HG03521 (cell line): ENCODE data around the gene FLAD1.
"Not testable (repeated sequence)": the region's sequence is repeated elsewhere in the genome, so short reads cannot be mapped to it uniquely, and the experiment has no call there.

ENCODE experiments used
- ATAC-seq: cut with Tn5 transposase; IDR thresholded peaks from one replicate; pipeline ENCODE4 v1.9.1; 2021; ENCODE audit warnings: mild to moderate bottlenecking, moderate library complexity; ENCODE audit not compliant: unreplicated experiment

FLAD1 gene

DNA sequence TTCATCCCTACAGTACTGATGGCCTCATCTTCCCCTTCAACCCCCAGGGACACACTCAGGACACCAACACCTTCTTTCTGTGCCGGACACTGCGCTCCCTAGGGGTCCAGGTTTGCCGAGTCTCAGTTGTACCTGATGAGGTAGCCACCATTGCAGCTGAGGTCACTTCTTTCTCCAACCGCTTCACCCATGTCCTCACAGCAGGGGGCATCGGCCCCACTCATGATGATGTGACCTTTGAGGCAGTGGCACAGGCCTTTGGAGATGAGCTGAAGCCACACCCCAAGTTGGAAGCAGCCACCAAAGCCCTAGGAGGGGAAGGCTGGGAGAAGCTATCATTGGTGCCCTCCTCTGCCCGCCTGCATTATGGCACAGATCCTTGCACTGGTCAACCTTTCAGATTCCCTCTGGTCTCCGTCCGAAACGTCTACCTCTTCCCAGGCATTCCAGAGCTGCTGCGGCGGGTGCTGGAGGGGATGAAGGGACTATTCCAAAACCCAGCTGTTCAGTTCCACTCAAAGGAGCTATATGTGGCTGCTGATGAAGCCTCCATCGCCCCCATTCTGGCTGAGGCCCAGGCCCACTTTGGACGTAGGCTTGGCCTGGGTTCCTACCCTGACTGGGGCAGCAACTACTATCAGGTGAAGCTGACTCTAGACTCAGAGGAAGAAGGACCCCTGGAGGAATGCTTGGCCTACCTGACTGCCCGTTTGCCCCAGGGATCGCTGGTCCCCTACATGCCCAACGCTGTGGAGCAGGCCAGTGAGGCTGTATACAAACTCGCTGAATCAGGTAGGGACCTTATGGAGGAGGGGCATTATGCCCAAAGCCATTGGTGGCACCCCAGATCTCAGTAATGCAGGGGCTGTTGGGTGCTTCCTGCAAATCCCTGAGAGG lies 5.2 kb downstream of the FLAD1 start:
- no peak for ATAC-seq

DNA sequence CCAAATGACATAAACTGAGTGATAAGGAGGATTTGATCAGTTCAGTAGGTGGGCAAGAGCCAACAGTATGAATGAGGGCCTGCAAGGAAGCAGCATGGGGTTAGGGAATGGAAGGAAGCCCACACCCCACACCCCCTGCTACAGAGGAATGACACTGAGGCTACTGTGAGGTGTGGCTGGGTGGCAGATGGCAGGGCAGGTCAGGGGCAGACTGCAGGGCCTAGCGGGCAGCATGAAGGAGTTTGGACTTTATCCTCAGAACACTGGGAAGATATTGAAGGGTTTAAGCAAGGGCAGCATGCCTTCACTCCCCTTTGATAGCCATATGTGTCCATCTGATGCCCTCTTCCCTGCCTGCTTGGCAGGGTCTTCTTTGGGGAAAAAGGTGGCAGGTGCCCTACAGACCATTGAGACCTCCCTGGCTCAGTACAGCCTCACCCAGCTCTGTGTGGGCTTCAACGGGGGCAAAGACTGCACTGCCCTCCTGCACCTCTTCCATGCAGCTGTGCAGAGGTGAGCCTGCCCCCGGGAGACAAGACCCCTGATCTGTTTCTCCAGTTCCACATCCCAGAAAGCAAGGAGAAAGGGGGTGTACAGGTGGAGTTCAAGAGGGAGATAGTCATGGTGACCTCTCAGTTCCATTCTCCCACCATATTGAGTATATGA lies 6.2 kb downstream of the FLAD1 start:
- ATAC-seq, result no peak

- no peak for ATAC-seq
Observed at GRCh38 chr1:154990276-154990675, 7.1 kb downstream of the FLAD1 start.

- no peak for ATAC-seq
Observed at GRCh38 chr1:154992721-154993571, 9.8 kb downstream of the FLAD1 start.

- ATAC-seq, result no peak
Observed at GRCh38 chr1:154993572-154994268, 10.6 kb downstream of the FLAD1 start, which contains the start of gene LENEP. Gene LENEP, plus strand, starts transcription at chr1:154993586. Its CDS starts 22 bp downstream, at chr1:154993608.

GRCh38 chr1:154994269-154994587 lies 11.1 kb downstream of the FLAD1 start:
- ATAC-seq, result no peak

DNA sequence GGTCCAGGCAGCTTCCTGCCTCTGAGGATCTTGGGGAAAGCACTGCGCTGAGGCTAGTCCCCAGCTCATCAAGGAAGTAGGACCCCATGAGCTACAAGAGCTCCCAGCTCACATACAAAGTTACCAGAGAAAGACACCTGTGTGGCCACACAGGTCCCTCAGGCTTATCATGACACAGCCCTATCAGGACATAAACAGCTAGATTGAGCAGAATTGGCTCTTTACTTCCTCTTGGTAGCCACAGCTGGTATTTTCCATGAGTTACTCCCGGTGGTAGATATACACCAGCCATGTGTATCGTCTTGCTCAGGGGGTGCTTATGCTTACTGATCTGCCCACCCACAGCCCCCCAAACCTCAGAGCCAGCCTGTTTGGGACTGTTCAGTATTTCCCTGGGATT lies 11.4 kb downstream of the FLAD1 start:
- ATAC-seq, result no peak

DNA sequence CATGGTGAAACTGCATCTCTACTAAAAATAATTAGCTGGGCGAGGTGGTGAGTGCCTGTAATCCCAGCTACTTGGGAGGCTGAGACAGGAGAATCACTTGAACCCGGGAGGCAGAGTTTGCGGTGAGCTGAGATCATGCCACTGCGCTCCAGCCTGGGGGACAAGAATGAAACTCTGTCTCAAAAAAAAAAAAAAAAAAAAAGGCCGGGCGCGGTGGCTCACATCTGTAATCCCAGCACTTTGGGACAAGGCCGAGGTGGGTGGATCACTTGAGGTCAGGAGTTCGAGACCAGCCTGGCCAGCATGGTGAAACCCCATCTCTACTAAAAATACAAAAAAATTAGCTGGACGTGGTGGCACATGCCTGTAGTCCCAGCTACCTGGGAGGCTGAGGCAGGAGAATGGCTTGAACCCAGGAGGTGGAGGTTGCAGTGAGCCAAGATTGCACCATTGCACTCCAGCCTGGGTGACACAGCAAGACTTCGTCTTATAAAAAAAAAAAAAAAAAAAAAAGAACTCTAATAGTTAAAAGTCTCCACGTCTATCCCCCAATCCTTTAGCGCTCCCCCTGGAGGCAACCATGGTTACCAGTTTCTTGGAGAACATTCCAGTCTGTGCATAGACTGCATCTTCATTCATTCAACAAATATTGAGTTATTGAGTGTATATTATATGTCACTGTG lies 12.3 kb downstream of the FLAD1 start:
- not testable (repeated sequence) for ATAC-seq

- ATAC-seq, result no peak
Observed at GRCh38 chr1:154996966-154997701, 14.0 kb downstream of the FLAD1 start.

DNA sequence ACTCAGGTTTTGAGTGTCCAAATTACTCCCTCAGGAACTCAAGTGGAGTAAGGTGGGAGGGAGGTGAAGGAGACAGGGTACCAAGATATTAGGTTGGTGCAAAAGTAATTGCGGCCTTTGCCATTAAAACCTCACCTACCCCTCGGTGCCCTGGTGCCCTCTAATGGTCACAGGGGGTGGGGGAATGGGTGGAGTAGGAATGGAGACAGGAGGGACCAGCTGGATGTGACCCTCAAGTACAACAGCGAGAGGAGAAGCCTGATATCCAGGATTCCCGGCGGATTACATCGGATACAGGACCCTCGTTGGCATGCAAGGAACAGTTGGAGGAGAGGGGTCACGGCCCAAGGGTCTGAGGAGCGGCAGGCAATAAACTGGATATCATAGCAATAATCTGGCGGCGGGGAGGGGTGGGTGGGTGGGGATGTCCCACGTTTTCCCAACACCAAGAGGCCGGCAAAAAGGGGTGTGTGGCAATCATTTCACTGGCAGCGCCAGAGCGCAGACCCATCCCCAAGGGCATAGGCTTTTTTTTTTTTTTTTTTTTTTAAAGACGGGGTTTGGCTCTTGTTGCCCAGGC lies 15.1 kb downstream of the FLAD1 start:
- ATAC-seq, result no peak

- no peak for ATAC-seq
Observed at GRCh38 chr1:154998818-154999570, 15.8 kb downstream of the FLAD1 start.

- ATAC-seq, result no peak
Observed at GRCh38 chr1:154999571-155000410, 16.6 kb downstream of the FLAD1 start.

- ATAC-seq, result no peak
Observed at GRCh38 chr1:155000411-155000725, 17.2 kb downstream of the FLAD1 start.

DNA sequence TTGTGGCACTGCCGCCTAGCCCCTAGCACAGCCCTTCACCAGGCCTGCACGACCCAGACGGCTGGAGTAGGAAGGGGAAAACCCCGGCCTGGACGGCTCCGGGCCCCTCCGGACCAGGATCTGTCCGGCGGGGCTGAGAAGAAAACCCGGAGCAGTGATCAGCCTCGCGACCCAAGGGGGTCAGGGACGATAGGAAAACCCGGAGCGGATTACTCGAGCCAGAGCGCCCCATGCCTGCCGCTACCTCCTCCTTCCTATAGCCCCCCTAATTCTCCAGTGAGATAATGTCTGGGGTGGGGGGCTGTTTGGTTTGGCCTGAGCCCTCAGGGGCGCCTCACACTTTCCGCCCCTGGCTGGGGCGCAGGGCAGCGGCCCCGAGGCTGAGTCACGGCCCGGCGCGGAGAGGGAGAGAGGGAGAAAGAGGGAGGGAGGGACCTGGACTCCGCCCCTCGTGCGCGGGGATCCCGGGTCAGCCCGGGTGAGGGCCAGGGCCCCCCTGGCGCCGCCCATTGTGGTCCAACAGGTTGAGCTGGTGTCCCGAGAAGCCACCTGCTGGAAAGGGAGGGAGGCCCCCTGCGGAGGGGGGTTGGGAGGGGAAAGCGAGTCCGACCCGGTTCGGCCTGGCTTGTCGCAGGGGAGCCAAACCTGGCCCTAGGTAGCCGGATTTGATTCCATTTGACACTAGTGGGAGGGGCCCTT lies 17.7 kb downstream of the FLAD1 start:
- ATAC-seq, result peak; percentile 29

GRCh38 chr1:155001425-155001674 lies 18.2 kb downstream of the FLAD1 start:
- ATAC-seq, result no peak

DNA sequence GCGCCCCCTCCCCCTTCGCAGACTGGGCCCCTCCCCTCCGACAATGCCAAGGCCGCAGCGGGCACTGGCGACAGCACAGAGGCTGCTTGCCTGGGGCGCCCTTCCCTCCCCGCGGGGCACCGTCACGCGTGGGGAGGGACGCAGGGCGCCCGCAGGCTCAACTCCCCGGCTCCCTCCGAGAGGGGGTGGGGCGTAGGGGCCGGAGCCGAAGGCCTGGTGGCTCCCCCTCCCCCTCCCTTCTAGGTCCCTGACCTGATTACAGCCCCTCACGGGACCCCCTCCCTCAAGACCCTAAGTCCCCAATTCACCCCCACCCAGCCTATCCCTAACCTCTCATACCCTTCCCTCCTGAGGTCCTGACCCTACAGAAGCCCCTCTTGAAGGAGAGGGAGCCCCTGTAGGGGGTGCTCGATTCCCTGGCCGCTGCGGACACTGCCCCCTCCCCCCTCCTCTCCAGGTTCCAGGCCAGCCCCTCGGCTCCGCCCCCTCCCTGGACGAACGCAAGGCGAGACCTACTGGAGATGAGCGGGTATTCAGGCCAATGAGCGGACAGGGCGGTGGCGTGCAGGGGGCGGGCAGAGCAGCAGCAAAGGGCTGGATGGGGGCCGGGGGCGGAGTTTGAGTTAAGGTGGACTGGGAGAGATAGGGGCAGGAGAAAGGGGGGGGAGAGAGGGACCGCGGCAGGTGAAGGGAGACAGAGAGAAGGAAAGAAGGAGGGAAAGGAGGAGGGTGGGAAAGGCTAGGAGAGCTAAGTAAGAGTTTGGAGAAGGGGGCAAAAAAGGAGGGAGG lies 18.7 kb downstream of the FLAD1 start:
- ATAC-seq, result peak; percentile 56
